Mesothelial cell of epicardium (in vitro differentiated cells): ENCODE data around the gene DNM2. TPM values are rescaled to one million over a fixed set of nuclear protein-coding genes. Genes with fewer than 3 reads are reported as not detected.

Source experiments
- DNase-seq, 2 experiments: peaks; one replicate each; pipeline ENCODE4 v3.0.0; 2021; ENCODE audit warnings: low spot score in 2 of 2; ENCODE audit not compliant: unreplicated experiment in 2 of 2
- H3K27ac Mint-ChIP-seq: 2 replicates; pipeline ENCODE4 v1.8.0; 2021; ENCODE audit warnings: mixed read lengths
- H3K27me3 Mint-ChIP-seq: 2 replicates; pipeline ENCODE4 v1.8.0; 2021; ENCODE audit warnings: low read depth, mixed read lengths
- H3K36me3 Mint-ChIP-seq: 2 replicates; pipeline ENCODE4 v1.8.0; 2021; ENCODE audit warnings: mixed read lengths
- H3K4me1 Mint-ChIP-seq: 2 replicates; pipeline ENCODE4 v1.8.0; 2021; ENCODE audit warnings: mixed read lengths
- H3K4me3 Mint-ChIP-seq: 2 replicates; pipeline ENCODE4 v1.8.0; 2021; ENCODE audit warnings: mild to moderate bottlenecking, moderate library complexity, mixed read lengths
- H3K9me3 Mint-ChIP-seq: 2 replicates; pipeline ENCODE4 v1.8.0; 2021; ENCODE audit warnings: mixed read lengths
- CTCF ChIP-seq: fragments of 200-600 bp; sonication (generic); IDR thresholded peaks from one replicate; pipeline ENCODE4 v1.5.0; 2021; ENCODE audit warnings: antibody characterized with exemption; ENCODE audit not compliant: unreplicated experiment
- total RNA-seq: library from RNA; stranded (reverse); gene quantifications from 3 replicates; pipeline ENCODE4 v1.2.1, GENCODE V29; 2021

DNM2 gene
- total RNA-seq, 1 donor from 2014 or later: 128 TPM

GRCh38 chr19:10768936-10769335 is 51.1 kb downstream of the DNM2 start:
- H3K9me3 Mint-ChIP-seq: peaks cover 4% of the 10 kb centered on the region
- peaks cover 3% of the 10 kb centered on the region for H3K4me1 Mint-ChIP-seq
- no peaks in the 10 kb centered on the region for H3K27me3 Mint-ChIP-seq
- no peak overlapping the region for H3K4me3 Mint-ChIP-seq
- H3K27ac Mint-ChIP-seq: peak overlapping the region; percentile 50
- no peak for DNase-seq
- H3K36me3 Mint-ChIP-seq: peaks cover 11% of the 10 kb centered on the region
- TF ChIP-seq CTCF: no peak

GRCh38 chr19:10769533-10770491 is 51.9 kb downstream of the DNM2 start:
- no peak for TF ChIP-seq CTCF
- H3K4me1 Mint-ChIP-seq: peaks cover 3% of the 10 kb centered on the region
- H3K4me3 Mint-ChIP-seq: no peak overlapping the region
- peaks cover 4% of the 10 kb centered on the region for H3K9me3 Mint-ChIP-seq
- no peaks in the 10 kb centered on the region for H3K27me3 Mint-ChIP-seq
- H3K36me3 Mint-ChIP-seq: peaks cover 11% of the 10 kb centered on the region
- no peak for DNase-seq
- H3K27ac Mint-ChIP-seq: peak overlapping the region; percentile 50

- Mint-ChIP-seq H3K27ac (no peak overlapping the region), H3K4me1 (peaks cover 3% of the 10 kb centered on the region), H3K4me3 (no peak overlapping the region), H3K36me3 (peaks cover 19% of the 10 kb centered on the region), H3K9me3 (peaks cover 4% of the 10 kb centered on the region), H3K27me3 (no peaks in the 10 kb centered on the region)
- DNase-seq: no peak
- TF ChIP-seq CTCF: no peak
Measured at GRCh38 chr19:10773969-10774368, 56.1 kb downstream of the DNM2 start.

GRCh38 chr19:10774893-10775292 is 57.0 kb downstream of the DNM2 start:
- DNase-seq: no peak
- no peak for TF ChIP-seq CTCF
- H3K4me3 Mint-ChIP-seq: no peak overlapping the region
- no peaks in the 10 kb centered on the region for H3K27me3 Mint-ChIP-seq
- no peak overlapping the region for H3K27ac Mint-ChIP-seq
- peaks cover 21% of the 10 kb centered on the region for H3K36me3 Mint-ChIP-seq
- peaks cover 3% of the 10 kb centered on the region for H3K4me1 Mint-ChIP-seq
- H3K9me3 Mint-ChIP-seq: peaks cover 4% of the 10 kb centered on the region

- H3K27ac Mint-ChIP-seq: no peak overlapping the region
- DNase-seq: no peak
- H3K36me3 Mint-ChIP-seq: peaks cover 29% of the 10 kb centered on the region
- TF ChIP-seq CTCF: no peak
- H3K9me3 Mint-ChIP-seq: no peaks in the 10 kb centered on the region
- no peaks in the 10 kb centered on the region for H3K4me1 Mint-ChIP-seq
- no peak overlapping the region for H3K4me3 Mint-ChIP-seq
- no peaks in the 10 kb centered on the region for H3K27me3 Mint-ChIP-seq
Measured at GRCh38 chr19:10776900-10777650, 59.2 kb downstream of the DNM2 start.
